Osteocyte (in vitro differentiated cells): Measurements from ENCODE around the gene NCAM2. TPM values are rescaled to one million over a fixed set of nuclear protein-coding genes. Genes with fewer than 3 reads are reported as not detected.

ENCODE experiments used
- DNase-seq: peaks from one replicate; pipeline ENCODE4 v3.0.0; 2021; ENCODE audit warnings: mixed read lengths; ENCODE audit not compliant: unreplicated experiment; ENCODE audit errors: extremely low spot score
- H3K27ac Mint-ChIP-seq: one replicate; pipeline ENCODE4 v1.8.0; 2021; ENCODE audit warnings: mild to moderate bottlenecking, mixed read lengths; ENCODE audit not compliant: unreplicated experiment
- H3K27me3 Mint-ChIP-seq: one replicate; pipeline ENCODE4 v1.8.0; 2021; ENCODE audit warnings: mixed read lengths; ENCODE audit not compliant: unreplicated experiment
- H3K36me3 Mint-ChIP-seq: one replicate; pipeline ENCODE4 v1.8.0; 2021; ENCODE audit warnings: mixed read lengths; ENCODE audit not compliant: unreplicated experiment
- H3K4me1 Mint-ChIP-seq: one replicate; pipeline ENCODE4 v1.8.0; 2021; ENCODE audit warnings: mixed read lengths; ENCODE audit not compliant: unreplicated experiment
- H3K4me3 Mint-ChIP-seq: one replicate; pipeline ENCODE4 v1.8.0; 2021; ENCODE audit warnings: mild to moderate bottlenecking, moderate library complexity, mixed read lengths; ENCODE audit not compliant: unreplicated experiment
- H3K9me3 Mint-ChIP-seq: one replicate; pipeline ENCODE4 v1.8.0; 2021; ENCODE audit warnings: mixed read lengths; ENCODE audit not compliant: unreplicated experiment
- CTCF ChIP-seq: fragments of 200-600 bp; sonication (generic); IDR thresholded peaks from 2 replicates; pipeline ENCODE4 v1.5.0; 2021; ENCODE audit warnings: antibody characterized with exemption, mild to moderate bottlenecking, moderate library complexity
- total RNA-seq: library from RNA; stranded (reverse); gene quantifications from 2 replicates; pipeline ENCODE4 v1.2.1, GENCODE V29; 2021

Gene NCAM2
- total RNA-seq, 1 donor from 2014 or later = 121 TPM

GRCh38 chr21:21182401-21183010 lies 184.3 kb downstream of the NCAM2 start:
- H3K36me3 Mint-ChIP-seq = peaks cover 4% of the 10 kb centered on the region
- no peaks in the 10 kb centered on the region for H3K27me3 Mint-ChIP-seq
- peaks cover 24% of the 10 kb centered on the region for H3K4me1 Mint-ChIP-seq
- H3K4me3 Mint-ChIP-seq = no peak overlapping the region
- no peaks in the 10 kb centered on the region for H3K9me3 Mint-ChIP-seq
- TF ChIP-seq CTCF = no peak
- DNase-seq = no peak
- H3K27ac Mint-ChIP-seq = peak overlapping the region; percentile 52

DNA sequence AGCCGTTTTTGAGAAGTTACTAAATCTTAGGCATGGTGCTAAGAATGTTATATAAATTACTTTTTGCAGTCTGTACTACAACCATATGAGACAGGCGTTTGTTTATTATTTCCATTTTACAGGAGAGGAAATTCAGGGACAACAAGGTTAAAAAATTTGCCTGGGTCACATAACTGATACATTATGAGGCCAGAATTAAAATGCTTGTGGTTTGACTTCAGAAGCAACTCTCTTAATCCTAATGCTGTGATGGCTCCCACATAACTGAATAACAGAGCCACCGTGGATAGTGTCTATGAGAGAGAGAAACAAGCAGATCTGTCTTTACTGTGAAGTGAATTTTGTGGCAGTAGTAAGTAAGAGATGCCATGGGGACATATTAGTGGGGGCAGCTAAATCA lies 184.9 kb downstream of the NCAM2 start:
- DNase-seq = no peak
- peak overlapping the region; percentile 52 for H3K27ac Mint-ChIP-seq
- no peak overlapping the region for H3K4me3 Mint-ChIP-seq
- no peaks in the 10 kb centered on the region for H3K9me3 Mint-ChIP-seq
- peaks cover 4% of the 10 kb centered on the region for H3K36me3 Mint-ChIP-seq
- peaks cover 25% of the 10 kb centered on the region for H3K4me1 Mint-ChIP-seq
- no peak for TF ChIP-seq CTCF
- H3K27me3 Mint-ChIP-seq = no peaks in the 10 kb centered on the region

DNA sequence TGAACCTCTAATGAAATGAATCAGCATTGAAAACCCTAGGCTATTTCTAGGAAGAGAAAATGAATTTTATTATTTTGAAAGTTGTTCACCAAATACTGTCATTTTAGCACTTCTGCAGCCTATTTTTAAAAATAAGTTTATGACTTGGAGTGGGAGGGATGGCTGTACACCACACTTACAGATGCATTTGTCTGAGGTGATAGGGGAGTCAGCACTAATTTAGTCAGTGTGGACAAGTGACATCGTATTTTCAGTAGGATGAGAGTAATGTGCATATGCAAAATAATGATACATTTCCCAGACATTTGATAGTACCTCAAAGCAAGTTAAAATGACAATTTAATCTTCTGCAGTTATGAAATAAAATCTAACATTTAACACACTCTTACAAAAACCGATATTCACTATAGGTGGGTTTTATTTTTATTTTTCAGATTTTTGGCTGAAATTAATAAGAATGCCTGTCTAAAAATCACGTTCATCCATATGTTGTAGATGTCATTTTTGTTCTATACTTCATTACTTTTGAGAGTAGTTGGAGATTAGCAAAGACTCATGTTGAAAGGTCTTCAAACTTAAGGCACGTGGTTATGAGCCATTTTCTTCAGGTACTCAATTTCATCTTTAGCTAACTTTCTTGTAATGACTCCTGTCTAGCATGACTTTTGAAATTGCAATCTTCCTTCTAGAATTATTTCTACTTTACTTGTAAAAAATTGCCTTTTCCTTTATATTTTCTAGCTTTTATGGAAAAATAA lies 186.7 kb downstream of the NCAM2 start:
- no peaks in the 10 kb centered on the region for H3K27me3 Mint-ChIP-seq
- no peak overlapping the region for H3K27ac Mint-ChIP-seq
- H3K4me1 Mint-ChIP-seq = peaks cover 31% of the 10 kb centered on the region
- no peak for TF ChIP-seq CTCF
- H3K36me3 Mint-ChIP-seq = no peaks in the 10 kb centered on the region
- no peaks in the 10 kb centered on the region for H3K9me3 Mint-ChIP-seq
- no peak overlapping the region for H3K4me3 Mint-ChIP-seq
- no peak for DNase-seq

GRCh38 chr21:21187579-21187978 lies 189.4 kb downstream of the NCAM2 start:
- no peak overlapping the region for H3K4me3 Mint-ChIP-seq

More at GRCh38 chr21:21187579-21187978, 189.4 kb downstream of the NCAM2 start:
- no peak for DNase-seq
- no peaks in the 10 kb centered on the region for H3K27me3 Mint-ChIP-seq
- TF ChIP-seq CTCF = no peak
- H3K36me3 Mint-ChIP-seq = no peaks in the 10 kb centered on the region
- H3K27ac Mint-ChIP-seq = no peak overlapping the region
- no peaks in the 10 kb centered on the region for H3K9me3 Mint-ChIP-seq
- peaks cover 29% of the 10 kb centered on the region for H3K4me1 Mint-ChIP-seq
